HL-60 (cell line): Measurements from ENCODE around the gene TDRD3.

Source experiments
- DNase-seq, 2 experiments: peaks; one replicate each; pipeline ENCODE4 v3.0.0-alpha.2; 2010 to 2020; ENCODE audit warnings: low read depth in 1 of 2, low spot score in 1 of 2
- H3K27ac ChIP-seq: fragments of 250-450 bp; sonication (Bioruptor Pico); replicated peaks from 2 replicates; pipeline ENCODE4 v1.5.1; 2020; ENCODE audit warnings: mild to moderate bottlenecking, moderate library complexity
- H3K27me3 ChIP-seq: fragments of 250-450 bp; sonication (Bioruptor Pico); 2 replicates; pipeline ENCODE4 v1.5.1; 2021; ENCODE audit warnings: mild to moderate bottlenecking, moderate library complexity; ENCODE audit not compliant: insufficient read depth, poor library complexity, severe bottlenecking
- H3K4me3 ChIP-seq: replicated peaks from 2 replicates; pipeline ENCODE4 v1.5.1; 2011; ENCODE audit warnings: mild to moderate bottlenecking, control low read depth, low read length; ENCODE audit not compliant: insufficient read depth
- GABPA ChIP-seq: IDR thresholded peaks from 2 replicates; pipeline ENCODE4 v1.6.1; 2012; ENCODE audit warnings: low read depth
- POLR2AphosphoS5 ChIP-seq: IDR thresholded peaks from 2 replicates; pipeline ENCODE4 v1.6.1; 2012; ENCODE audit warnings: low read depth
- REST ChIP-seq: IDR thresholded peaks from 2 replicates; pipeline ENCODE4 v1.6.1; 2012; ENCODE audit warnings: low read depth; ENCODE audit not compliant: insufficient replicate concordance
- SPI1 ChIP-seq: IDR thresholded peaks from 2 replicates; pipeline ENCODE4 v1.6.1; 2012; ENCODE audit warnings: low read depth, mild to moderate bottlenecking, borderline replicate concordance
- TF ChIP-seq, protein P1 (sequence below): IDR thresholded peaks from one replicate; pipeline ENCODE4 v1.5.1; 2011; ENCODE audit warnings: low read length, control low read depth, inconsistent platforms; ENCODE audit not compliant: insufficient read depth

TDRD3 gene

GRCh38 chr13:60410299-60410698, 13.3 kb downstream of the TDRD3 start:
- DNase-seq, result no peak
- no peak for TF ChIP-seq GABPA
- TF ChIP-seq REST, result no peak
- no peak for TF ChIP-seq POLR2AphosphoS5
- TF ChIP-seq, protein P1, sequence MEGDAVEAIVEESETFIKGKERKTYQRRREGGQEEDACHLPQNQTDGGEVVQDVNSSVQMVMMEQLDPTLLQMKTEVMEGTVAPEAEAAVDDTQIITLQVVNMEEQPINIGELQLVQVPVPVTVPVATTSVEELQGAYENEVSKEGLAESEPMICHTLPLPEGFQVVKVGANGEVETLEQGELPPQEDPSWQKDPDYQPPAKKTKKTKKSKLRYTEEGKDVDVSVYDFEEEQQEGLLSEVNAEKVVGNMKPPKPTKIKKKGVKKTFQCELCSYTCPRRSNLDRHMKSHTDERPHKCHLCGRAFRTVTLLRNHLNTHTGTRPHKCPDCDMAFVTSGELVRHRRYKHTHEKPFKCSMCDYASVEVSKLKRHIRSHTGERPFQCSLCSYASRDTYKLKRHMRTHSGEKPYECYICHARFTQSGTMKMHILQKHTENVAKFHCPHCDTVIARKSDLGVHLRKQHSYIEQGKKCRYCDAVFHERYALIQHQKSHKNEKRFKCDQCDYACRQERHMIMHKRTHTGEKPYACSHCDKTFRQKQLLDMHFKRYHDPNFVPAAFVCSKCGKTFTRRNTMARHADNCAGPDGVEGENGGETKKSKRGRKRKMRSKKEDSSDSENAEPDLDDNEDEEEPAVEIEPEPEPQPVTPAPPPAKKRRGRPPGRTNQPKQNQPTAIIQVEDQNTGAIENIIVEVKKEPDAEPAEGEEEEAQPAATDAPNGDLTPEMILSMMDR, result no peak
- no peak for TF ChIP-seq SPI1
- Histone ChIP-seq H3K27me3 (no peaks in the 10 kb centered on the region), H3K27ac (no peak overlapping the region), H3K4me3 (no peak overlapping the region)

DNA sequence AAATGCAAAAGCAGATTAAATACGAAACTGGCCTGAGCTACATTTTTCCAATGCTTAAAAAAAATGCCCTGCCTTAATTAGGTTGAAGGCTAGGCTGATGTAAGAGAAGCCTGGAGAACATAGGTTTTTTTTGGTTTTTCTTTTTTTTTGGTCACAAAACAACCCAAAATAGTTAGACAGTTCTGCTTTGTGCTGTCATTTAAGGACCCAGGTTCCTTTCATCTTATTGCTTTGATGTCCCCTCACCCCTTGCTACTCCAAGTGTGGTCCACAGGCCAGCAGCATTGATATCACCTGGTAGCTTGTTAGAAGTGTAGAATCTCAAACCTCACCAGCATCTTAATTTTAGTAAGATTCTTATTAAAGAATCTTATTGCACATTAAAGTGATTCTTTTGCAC, 14.4 kb downstream of the TDRD3 start:
- no peak for TF ChIP-seq GABPA
- TF ChIP-seq REST, result no peak
- no peak for TF ChIP-seq POLR2AphosphoS5
- no peak for TF ChIP-seq SPI1
- TF ChIP-seq, protein P1, result no peak
- Histone ChIP-seq H3K27me3 (no peaks in the 10 kb centered on the region), H3K27ac (no peak overlapping the region), H3K4me3 (no peak overlapping the region)
- no peak for DNase-seq

DNA sequence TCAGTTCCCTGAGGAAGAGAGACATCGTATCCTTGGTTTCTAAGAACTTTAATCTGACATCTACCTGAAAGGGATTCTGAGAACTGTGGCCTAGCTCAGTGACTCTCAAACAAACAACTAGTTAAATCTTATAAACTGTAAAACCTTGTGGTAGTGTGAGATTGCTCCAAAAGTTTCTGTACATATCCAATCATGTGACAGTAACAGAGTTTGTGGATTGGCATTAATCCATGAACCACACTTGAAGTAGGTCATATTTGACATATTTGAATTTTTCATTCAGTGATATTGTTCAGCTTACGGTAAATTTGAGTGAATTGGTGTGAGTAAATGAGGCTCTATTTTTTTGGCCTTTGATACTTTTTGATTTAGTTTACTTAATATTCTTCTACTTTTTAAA, 15.0 kb downstream of the TDRD3 start:
- Histone ChIP-seq H3K27me3 (no peaks in the 10 kb centered on the region), H3K4me3 (no peak overlapping the region), H3K27ac (no peak overlapping the region)
- DNase-seq, result no peak
- TF ChIP-seq GABPA, result no peak
- TF ChIP-seq, protein P1, result no peak
- no peak for TF ChIP-seq REST
- TF ChIP-seq POLR2AphosphoS5, result no peak
- no peak for TF ChIP-seq SPI1
